Spinal cord (tissue), 10 donors: ENCODE measurements around the gene GJA9. TPM values are rescaled to one million over a fixed set of nuclear protein-coding genes. Genes with fewer than 3 reads are reported as not detected.
A peak's percentile ranks its signal among the peaks of the same experiment; 100 is the strongest.
"Not testable (repeated sequence)": the region's sequence is repeated elsewhere in the genome, so short reads cannot be mapped to it uniquely, and the experiment has no call there.

Source experiments
- DNase-seq, 6 donors: peaks; one replicate each; pipeline versions ENCODE4 v3.0.0 to v3.0.0-alpha.2; 2013 to 2015; ENCODE audit warnings: low spot score in 6 of 6, low read depth in 4 of 6
- H3K27ac ChIP-seq: one replicate; pipeline ENCODE4 v1.5.1; 2013; ENCODE audit warnings: low read depth, low read length, control low read depth
- H3K27me3 ChIP-seq: one replicate; pipeline ENCODE4 v1.6.1; 2013; ENCODE audit warnings: low read length; ENCODE audit not compliant: control insufficient read depth, insufficient read depth
- H3K36me3 ChIP-seq: one replicate; pipeline ENCODE4 v1.6.1; 2013; ENCODE audit warnings: low read length; ENCODE audit not compliant: control insufficient read depth, insufficient read depth
- H3K4me1 ChIP-seq: one replicate; pipeline ENCODE4 v1.6.1; 2013; ENCODE audit warnings: low read length; ENCODE audit not compliant: control insufficient read depth, insufficient read depth
- H3K4me3 ChIP-seq: one replicate; pipeline ENCODE4 v1.5.1; 2013; ENCODE audit warnings: low read depth, low read length, control low read depth
- H3K9me3 ChIP-seq: one replicate; pipeline ENCODE4 v1.6.1; 2013; ENCODE audit warnings: low read length; ENCODE audit not compliant: control insufficient read depth, insufficient read depth
- WGBS: methylation state at CpG from one replicate; pipeline ENCODE4 v1.1.5; 2013; ENCODE audit warnings: missing lambda C conversion rate; ENCODE audit not compliant: insufficient coverage; 5-methylcytosine and 5-hydroxymethylcytosine counted together
- polyA plus RNA-seq, 2 donors: library from polyadenylated mRNA; unstranded; fragments of 120-200 nt; gene quantifications; one replicate each; pipeline ENCODE4 v1.2.1, GENCODE V29; 2013; ENCODE audit not compliant: insufficient read length in 2 of 2
- total RNA-seq, 2 donors: library from RNA; depleted of rRNA in 1 of 2; stranded (reverse); fragments of 120-200 nt in 1 of 2; fragments of >200 nt in 1 of 2; gene quantifications; one replicate each; pipeline versions ENCODE4 v1.2.3 to v1.2.4, GENCODE V29; 2013 to 2014
- donor health status: healthy.

GJA9 gene
- total and polyA plus RNA-seq, 4 donors, result 0.16 to 1.0 TPM; not detected in 2

- peaks cover 27% of the 10 kb centered on the region for H3K4me1 ChIP-seq
- under 1% methylated on average over 70 of the region's 70 CpGs for WGBS
- H3K27ac ChIP-seq, result peak within 1 kb of the TSS; percentile 73
Observed at GRCh38 chr1:38859561-38860453, 21.6 kb downstream of the GJA9 start, which contains the start of gene RRAGC. Gene RRAGC (minus strand): TSS chr1:38859772. CDS start chr1:38859646, 126 bp downstream.

GRCh38 chr1:38858833-38859560 is 22.4 kb downstream of the GJA9 start:
- Histone ChIP-seq H3K4me3 (peak overlapping the region; percentile 97), H3K4me1 (peaks cover 27% of the 10 kb centered on the region), H3K9me3 (no peaks in the 10 kb centered on the region), H3K27ac (no peak overlapping the region), H3K27me3 (no peaks in the 10 kb centered on the region), H3K36me3 (peaks cover 3% of the 10 kb centered on the region)
- peak in 2 of 6 donors; percentile 28 to 36 for DNase-seq
- WGBS, result under 1% methylated on average over 42 of the region's 51 CpGs

More at GRCh38 chr1:38859561-38860453, 21.6 kb downstream of the GJA9 start, which contains the start of gene RRAGC:
- peak within 1 kb of the TSS; percentile 97 for H3K4me3 ChIP-seq
- H3K9me3 ChIP-seq, result no peaks in the 10 kb centered on the region
- peak; percentile 87 to 99 (median 98) for DNase-seq
- no peaks in the 10 kb centered on the region for H3K27me3 ChIP-seq
- H3K36me3 ChIP-seq, result peaks cover 3% of the 10 kb centered on the region

GRCh38 chr1:38852780-38853179 is 28.6 kb downstream of the GJA9 start:
- DNase-seq, result no peak
- peaks cover 28% of the 10 kb centered on the region for H3K36me3 ChIP-seq
- peaks cover 5% of the 10 kb centered on the region for H3K4me1 ChIP-seq
- no peak overlapping the region for H3K4me3 ChIP-seq
- 100% methylated on average over 1 of the region's 4 CpGs for WGBS
- no peaks in the 10 kb centered on the region for H3K27me3 ChIP-seq
- no peak overlapping the region for H3K27ac ChIP-seq
- no peaks in the 10 kb centered on the region for H3K9me3 ChIP-seq

- peaks cover 33% of the 10 kb centered on the region for H3K36me3 ChIP-seq
- WGBS, result no CpG with 5 or more reads among the region's 1 CpG
Observed at GRCh38 chr1:38848071-38848470, 33.3 kb downstream of the GJA9 start.

GRCh38 chr1:38846210-38846609 is 35.2 kb downstream of the GJA9 start:
- no peak overlapping the region for H3K27ac ChIP-seq
- no peaks in the 10 kb centered on the region for H3K9me3 ChIP-seq
- H3K36me3 ChIP-seq, result peaks cover 36% of the 10 kb centered on the region
- no peak overlapping the region for H3K4me3 ChIP-seq
- no peaks in the 10 kb centered on the region for H3K4me1 ChIP-seq
- H3K27me3 ChIP-seq, result no peaks in the 10 kb centered on the region
- DNase-seq, result no peak
- 74% methylated on average over 3 of the region's 3 CpGs for WGBS

More at GRCh38 chr1:38848071-38848470, 33.3 kb downstream of the GJA9 start:
- H3K27me3 ChIP-seq, result no peaks in the 10 kb centered on the region
- H3K4me3 ChIP-seq, result no peak overlapping the region
- no peak for DNase-seq
- no peaks in the 10 kb centered on the region for H3K4me1 ChIP-seq
- no peaks in the 10 kb centered on the region for H3K9me3 ChIP-seq
- H3K27ac ChIP-seq, result no peak overlapping the region

DNA sequence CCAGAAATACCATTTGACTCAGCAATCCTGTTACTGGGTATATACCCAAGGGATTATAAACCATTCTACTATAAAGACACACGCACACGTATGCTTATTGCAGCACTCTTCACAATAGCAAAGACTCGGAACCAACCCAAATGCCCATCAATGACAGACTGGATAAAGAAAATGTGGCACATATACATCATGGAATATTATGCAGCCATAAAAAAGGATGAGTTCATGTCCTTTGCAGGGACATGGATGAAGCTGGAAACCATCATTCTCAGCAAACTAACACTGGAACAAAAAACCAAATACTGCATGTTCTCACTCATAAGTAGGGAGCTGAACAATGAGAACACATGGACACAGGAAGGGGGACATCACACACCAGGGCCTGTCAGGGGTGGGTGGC is 36.3 kb downstream of the GJA9 start:
- not testable (repeated sequence) for H3K27me3 ChIP-seq, H3K27ac ChIP-seq, H3K4me1 ChIP-seq, DNase-seq, H3K9me3 ChIP-seq, H3K4me3 ChIP-seq
- WGBS, result no CpG with 5 or more reads among the region's 3 CpGs
- H3K36me3 ChIP-seq, result peaks cover 29% of the 10 kb centered on the region

DNA sequence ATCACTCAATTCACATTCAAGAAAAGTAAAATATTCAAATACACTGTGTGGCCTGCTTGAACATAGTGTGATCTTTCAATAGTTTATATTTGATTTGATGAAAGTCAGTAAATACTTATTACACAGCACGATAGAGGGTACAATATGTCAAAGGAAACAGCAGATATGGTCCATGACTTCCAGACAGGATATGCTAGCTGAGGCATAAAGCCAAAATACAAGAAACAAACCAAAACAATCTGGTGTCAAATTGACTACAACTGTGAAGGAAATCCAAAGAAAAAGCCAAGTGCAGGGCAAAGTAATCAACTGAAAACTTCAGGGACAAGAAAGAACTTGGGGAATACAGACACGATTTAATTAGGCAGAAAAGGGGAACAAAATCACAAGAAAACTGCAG is 41.1 kb downstream of the GJA9 start:
- Histone ChIP-seq H3K36me3 (peaks cover 13% of the 10 kb centered on the region), H3K4me1 (no peaks in the 10 kb centered on the region), H3K27me3 (no peaks in the 10 kb centered on the region), H3K4me3 (no peak overlapping the region), H3K9me3 (no peaks in the 10 kb centered on the region), H3K27ac (no peak overlapping the region)
- 65% methylated on average over 2 of the region's 2 CpGs for WGBS
- no peak for DNase-seq

- H3K4me3 ChIP-seq, result no peak overlapping the region
- DNase-seq, result no peak
- H3K27me3 ChIP-seq, result no peaks in the 10 kb centered on the region
- H3K9me3 ChIP-seq, result no peaks in the 10 kb centered on the region
- H3K36me3 ChIP-seq, result peaks cover 11% of the 10 kb centered on the region
- 90% methylated on average over 2 of the region's 9 CpGs for WGBS
- no peaks in the 10 kb centered on the region for H3K4me1 ChIP-seq
- no peak overlapping the region for H3K27ac ChIP-seq
Observed at GRCh38 chr1:38839363-38839762, 42.0 kb downstream of the GJA9 start.

DNA sequence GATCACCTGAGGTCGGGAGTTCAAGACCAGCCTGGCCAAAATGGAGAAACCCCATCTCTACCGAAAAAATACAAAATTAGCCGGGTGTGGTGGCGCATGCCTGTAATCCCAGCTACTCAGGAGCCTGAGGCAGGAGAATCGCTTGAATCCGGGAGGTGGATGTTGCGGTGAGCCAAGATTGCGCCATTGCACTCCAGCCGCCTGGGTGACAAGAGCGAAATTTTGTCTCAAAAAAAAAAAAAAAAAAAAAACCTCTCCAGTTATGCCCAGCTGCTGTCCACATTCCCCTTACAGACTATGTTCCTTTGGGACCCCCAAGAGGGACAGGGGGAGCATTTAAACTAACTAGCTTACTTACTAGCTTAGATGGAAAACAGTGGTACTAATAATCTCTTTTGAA is 45.1 kb downstream of the GJA9 start:
- not testable (repeated sequence) for H3K36me3 ChIP-seq, DNase-seq, H3K27ac ChIP-seq, H3K4me1 ChIP-seq, H3K27me3 ChIP-seq, H3K4me3 ChIP-seq, H3K9me3 ChIP-seq
- 97% methylated on average over 8 of the region's 10 CpGs for WGBS
